ENCODE results near the gene SLC43A3. TPM values are rescaled to one million over a fixed set of nuclear protein-coding genes. Genes with fewer than 3 reads are reported as not detected.

The SLC43A3 gene
- total and polyA plus RNA-seq, 2 donors (not counting 3 experiments of a cell fraction or from before 2014, with no cell fraction given) = 68.9 to 104 TPM

DNA sequence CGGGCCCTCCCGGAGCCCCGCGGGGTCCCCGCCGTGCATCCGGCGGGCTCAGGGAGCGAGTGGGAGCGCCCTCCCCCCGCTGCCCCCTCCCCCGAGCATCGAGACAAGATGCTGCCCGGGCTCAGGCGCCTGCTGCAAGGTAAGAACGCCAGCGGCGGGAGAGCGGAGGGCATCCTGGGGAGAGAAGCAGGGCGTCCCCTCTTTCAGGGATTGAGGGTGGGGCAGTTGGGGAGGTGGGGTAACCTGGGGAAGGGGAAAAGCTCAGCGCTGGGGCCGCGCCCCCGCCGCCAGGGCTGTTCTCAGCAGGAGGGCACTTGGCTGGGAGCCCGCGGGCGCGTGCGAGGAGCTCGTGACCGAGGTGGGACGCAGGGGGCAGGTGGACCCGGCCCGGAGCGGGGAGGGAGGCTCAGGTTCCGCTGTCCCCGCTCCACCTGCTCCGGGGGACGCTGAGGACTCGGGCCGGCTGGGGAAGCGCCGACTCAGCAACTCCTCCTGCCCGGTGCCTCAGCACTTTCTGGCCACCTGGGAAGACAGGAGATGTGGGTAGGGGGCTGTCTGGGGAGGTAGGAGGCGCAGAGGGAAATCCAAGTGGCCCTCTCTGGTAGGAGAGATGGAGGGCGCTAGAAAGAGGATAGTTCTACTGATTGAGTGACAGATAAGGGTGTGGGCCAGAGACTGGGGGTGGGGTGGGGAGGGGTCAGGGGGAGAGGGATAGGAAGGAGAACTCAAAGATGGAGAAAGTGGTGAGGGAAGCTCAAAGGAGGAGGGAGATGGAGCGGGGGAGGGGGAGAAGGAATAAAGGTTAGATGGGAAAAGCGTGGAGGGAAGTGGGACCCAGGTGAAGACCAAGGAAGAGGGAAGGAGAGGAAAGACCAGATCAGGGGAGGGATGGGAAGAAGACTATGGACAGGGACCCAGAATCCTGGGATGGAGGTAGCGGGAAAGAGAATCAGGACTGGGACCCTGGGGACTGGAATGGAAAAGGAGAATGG lies 34.1 kb upstream of the SLC43A3 start:
- Histone ChIP-seq H3K27me3 (ENCODE audit: control insufficient read depth in 2 of 2, insufficient read depth in 2 of 2, low read length in 2 of 2) (peaks cover 33 to 37% of the 10 kb centered on the region in 2 experiments), H4K20me1 (replicated peaks; ENCODE audit: control insufficient read depth, extremely low read depth, insufficient read depth, low read length) (no peaks in the 10 kb centered on the region), H3K27ac (ENCODE audit: insufficient read depth, low read depth, low read length) (no peak overlapping the region), H3K4me2 (ENCODE audit: insufficient read depth, low read length) (no peak overlapping the region), H3K36me3 (ENCODE audit: control insufficient read depth in 2 of 2, extremely low read depth in 1 of 2, insufficient read depth in 2 of 2, low read length in 2 of 2) (no peaks in the 10 kb centered on the region), H3K9me3 (replicated peaks; ENCODE audit: control insufficient read depth, insufficient read depth, low read length) (no peaks in the 10 kb centered on the region), H3K9ac (replicated peaks; ENCODE audit: extremely low read depth, insufficient read depth, low read length) (no peak overlapping the region), H3K79me2 (ENCODE audit: control insufficient read depth, insufficient read depth, low read length) (no peaks in the 10 kb centered on the region), H3K4me3 (replicated peaks in 1 of 3; ENCODE audit: insufficient read depth in 1 of 3, low read depth in 1 of 3, low read length in 3 of 3) (peak overlapping the region in 1 of 3 experiments; percentile 9), H2AFZ (ENCODE audit: low read depth, low read length) (peak overlapping the region; percentile 7), H3K4me1 (ENCODE audit: control insufficient read depth, extremely low read depth, insufficient read depth, low read length) (peaks cover 14% of the 10 kb centered on the region), H3K9me1 (replicated peaks; ENCODE audit: control insufficient read depth, extremely low read depth, insufficient read depth, low read length) (no peaks in the 10 kb centered on the region)
- dilution Hi-C loops (cut with MboI; ENCODE audit: extremely low pct_ligation_motif_present, low sequenced_read_pairs) = no loop called here
- TF ChIP-seq EZH2 (IDR thresholded peaks at IDR 0.05; ENCODE audit: borderline replicate concordance, low read depth, low read length, severe bottlenecking) (no peak), MYC (IDR thresholded peaks at IDR 0.05; ENCODE audit: low read depth, low read length) (no peak), GATA2 (IDR thresholded peaks at IDR 0.05; ENCODE audit: insufficient read depth, insufficient read length, low read depth, low read length) (no peak), FOS (IDR thresholded peaks at IDR 0.05; ENCODE audit: borderline replicate concordance, insufficient read depth, low read length) (no peak), POLR2AphosphoS5 (IDR thresholded peaks at IDR 0.05; ENCODE audit: insufficient read depth, low read depth, low read length) (no peak), JUN (IDR thresholded peaks at IDR 0.05; ENCODE audit: borderline replicate concordance, insufficient read depth, insufficient read length, low read depth) (no peak), POLR2A (IDR thresholded peaks at IDR 0.05; ENCODE audit: low read depth, low read length) (no peak)
- TF ChIP-seq, protein P1, sequence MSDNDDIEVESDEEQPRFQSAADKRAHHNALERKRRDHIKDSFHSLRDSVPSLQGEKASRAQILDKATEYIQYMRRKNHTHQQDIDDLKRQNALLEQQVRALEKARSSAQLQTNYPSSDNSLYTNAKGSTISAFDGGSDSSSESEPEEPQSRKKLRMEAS (IDR thresholded peaks at IDR 0.05; ENCODE audit: insufficient read depth, insufficient read length) = no peak
- TF ChIP-seq, protein P2, sequence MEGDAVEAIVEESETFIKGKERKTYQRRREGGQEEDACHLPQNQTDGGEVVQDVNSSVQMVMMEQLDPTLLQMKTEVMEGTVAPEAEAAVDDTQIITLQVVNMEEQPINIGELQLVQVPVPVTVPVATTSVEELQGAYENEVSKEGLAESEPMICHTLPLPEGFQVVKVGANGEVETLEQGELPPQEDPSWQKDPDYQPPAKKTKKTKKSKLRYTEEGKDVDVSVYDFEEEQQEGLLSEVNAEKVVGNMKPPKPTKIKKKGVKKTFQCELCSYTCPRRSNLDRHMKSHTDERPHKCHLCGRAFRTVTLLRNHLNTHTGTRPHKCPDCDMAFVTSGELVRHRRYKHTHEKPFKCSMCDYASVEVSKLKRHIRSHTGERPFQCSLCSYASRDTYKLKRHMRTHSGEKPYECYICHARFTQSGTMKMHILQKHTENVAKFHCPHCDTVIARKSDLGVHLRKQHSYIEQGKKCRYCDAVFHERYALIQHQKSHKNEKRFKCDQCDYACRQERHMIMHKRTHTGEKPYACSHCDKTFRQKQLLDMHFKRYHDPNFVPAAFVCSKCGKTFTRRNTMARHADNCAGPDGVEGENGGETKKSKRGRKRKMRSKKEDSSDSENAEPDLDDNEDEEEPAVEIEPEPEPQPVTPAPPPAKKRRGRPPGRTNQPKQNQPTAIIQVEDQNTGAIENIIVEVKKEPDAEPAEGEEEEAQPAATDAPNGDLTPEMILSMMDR (IDR thresholded peaks at IDR 0.05; ENCODE audit: extremely low read depth in 1 of 2, insufficient read depth in 1 of 2, low read depth in 1 of 2, low read length in 2 of 2) = no peak
- ChIA-PET POLR2A (interaction anchor here (0.7 kb wide), 1 partner anchor 104 kb away, joined by 3 read pairs; no protein-coding TSS in a partner anchor), CTCF (interaction anchor here (0.6 to 5.6 kb wide), 21 partner anchors 8 to 184 kb away, joined by 3 to 152 read pairs (median 5); partner anchors contain the start of genes SLC43A1 and TIMM10)
- no peak for DNase-seq (ENCODE audit: low read depth, low spot score)
- no peak for FAIRE-seq
- BruUV-seq (replicated peaks) = no TSS peak
- intact Hi-C loops (cut with micrococcal nuclease) = no loop called here
